Hair follicular keratinocyte (primary cell): ENCODE data around the gene GPR21. TPM values are rescaled to one million over a fixed set of nuclear protein-coding genes. Genes with fewer than 3 reads are reported as not detected.

Source experiments
- total RNA-seq: library from RNA; depleted of rRNA; stranded (reverse); fragments of >200 nt; gene quantifications from 2 replicates; pipeline ENCODE4 v1.2.3, GENCODE V29; 2015

Gene GPR21, protein sequence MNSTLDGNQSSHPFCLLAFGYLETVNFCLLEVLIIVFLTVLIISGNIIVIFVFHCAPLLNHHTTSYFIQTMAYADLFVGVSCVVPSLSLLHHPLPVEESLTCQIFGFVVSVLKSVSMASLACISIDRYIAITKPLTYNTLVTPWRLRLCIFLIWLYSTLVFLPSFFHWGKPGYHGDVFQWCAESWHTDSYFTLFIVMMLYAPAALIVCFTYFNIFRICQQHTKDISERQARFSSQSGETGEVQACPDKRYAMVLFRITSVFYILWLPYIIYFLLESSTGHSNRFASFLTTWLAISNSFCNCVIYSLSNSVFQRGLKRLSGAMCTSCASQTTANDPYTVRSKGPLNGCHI
- total RNA-seq: 0.08 and 0.47 TPM in 2 replicates

DNA sequence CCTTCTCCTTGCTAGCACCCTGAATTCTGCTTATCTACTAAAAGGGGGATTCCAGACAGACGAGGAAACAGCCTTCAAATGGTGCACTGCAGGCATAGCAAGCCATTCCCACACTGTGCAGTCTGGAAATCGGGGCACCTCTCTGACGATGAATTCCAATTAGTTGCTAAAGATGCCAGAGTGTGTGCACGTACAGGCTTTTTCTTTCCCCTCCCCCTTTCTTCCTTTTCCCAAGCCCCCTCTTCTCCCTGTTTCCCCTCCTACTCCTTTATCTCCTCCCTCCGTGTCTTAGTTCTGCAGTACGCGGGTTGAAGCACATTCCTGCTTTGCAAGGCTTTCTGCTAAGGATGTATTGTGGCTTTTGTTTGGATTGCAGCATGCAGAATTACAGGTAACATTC lies at the start of gene GPR21:
GPR21 (plus strand) TSS at position 316 of the 400 bp plus-strand sequence. CDS start 900 bp downstream, outside the sequence.

Other genes starting within 250 kb of the GPR21 start
- gene OR5C1, start 244.7 kb upstream of the GPR21 start, total RNA-seq: not detected in 2 replicates
- gene OR1K1, start 233.5 kb upstream of the GPR21 start, total RNA-seq: not detected in 2 replicates
- 13.9 and 14.1 TPM in 2 replicates for gene PDCL, start 205.1 kb upstream of the GPR21 start, total RNA-seq
- gene RC3H2, start 128.3 kb upstream of the GPR21 start, total RNA-seq: 26.6 and 29.6 TPM in 2 replicates
- gene ZBTB6, start 120.3 kb upstream of the GPR21 start, total RNA-seq: 5.7 and 6.5 TPM in 2 replicates
- 0.47 and 1.2 TPM in 2 replicates for gene ZBTB26, start 102.2 kb upstream of the GPR21 start, total RNA-seq
- gene RABGAP1, start 92.6 kb upstream of the GPR21 start, total RNA-seq: 8.7 and 10.3 TPM in 2 replicates
- gene STRBP, start 234.9 kb downstream of the GPR21 start, total RNA-seq: 3.6 and 11.4 TPM in 2 replicates